Umbilical cord (tissue), 2 donors: ENCODE results near the gene GRID2. TPM values are rescaled to one million over a fixed set of nuclear protein-coding genes. Genes with fewer than 3 reads are reported as not detected.
"Not testable (repeated sequence)": the region's sequence is repeated elsewhere in the genome, so short reads cannot be mapped to it uniquely, and the experiment has no call there.

Source experiments
- DNase-seq: peaks from one replicate; pipeline ENCODE4 v3.0.0-alpha.2; 2015; ENCODE audit warnings: low spot score
- total RNA-seq: library from RNA; depleted of rRNA; stranded (reverse); fragments of >200 nt; gene quantifications from one replicate; pipeline ENCODE4 v1.2.3, GENCODE V29; 2014; ENCODE audit warnings: low replicate concordance; ENCODE audit not compliant: insufficient read depth

Gene GRID2
- total RNA-seq, 1 donor from 2014 or later, result 7.9 TPM

DNA sequence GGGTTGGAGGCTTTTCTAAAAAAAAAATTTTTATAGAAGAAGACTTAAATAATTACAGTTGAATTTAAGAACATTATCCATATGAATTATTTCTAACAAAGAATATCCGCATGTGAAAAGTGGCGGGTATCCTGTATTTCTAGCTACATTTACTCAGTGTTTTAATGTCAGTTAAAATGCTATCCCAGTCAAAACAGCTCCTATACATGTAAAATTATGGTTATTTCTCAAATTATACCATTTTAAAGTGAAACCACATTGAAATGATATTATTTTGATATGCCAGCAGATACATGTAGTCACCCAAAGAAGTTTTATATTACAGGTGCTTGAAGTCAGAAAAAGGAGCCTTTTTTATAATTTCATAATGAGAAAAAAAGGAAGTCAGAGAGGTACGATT lies 1356.3 kb downstream of the GRID2 start:
- DNase-seq, result no peak

GRCh38 chr4:93670434-93670833 lies 1366.7 kb downstream of the GRID2 start:
- DNase-seq, result no peak

- DNase-seq, result no peak
These were observed 1367.3 kb downstream of the GRID2 start for GRCh38 chr4:93671093-93671492.

GRCh38 chr4:93676937-93677336 lies 1373.2 kb downstream of the GRID2 start:
- not testable (repeated sequence) for DNase-seq

- DNase-seq, result no peak
These were observed 1380.8 kb downstream of the GRID2 start for GRCh38 chr4:93684571-93684970.

DNA sequence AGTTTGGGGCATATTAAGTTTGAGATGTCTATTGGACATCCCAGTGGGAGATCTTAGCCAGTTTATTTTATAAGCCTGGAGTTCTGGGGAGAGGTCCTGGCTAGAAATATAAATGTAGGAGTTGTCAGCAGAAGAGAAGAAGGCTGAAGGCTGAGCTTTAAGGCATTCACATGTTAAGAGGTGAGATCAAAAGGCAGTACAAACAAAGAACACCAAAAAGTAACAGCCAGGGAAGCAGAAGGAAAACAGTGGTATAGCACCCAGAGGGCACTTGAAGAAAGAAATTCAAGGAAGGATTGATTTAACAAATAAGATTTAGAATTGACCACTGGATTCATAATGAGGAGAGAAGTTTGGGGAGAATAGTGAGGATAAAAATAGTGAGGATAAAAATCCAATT lies 1383.5 kb downstream of the GRID2 start:
- DNase-seq, result no peak

DNA sequence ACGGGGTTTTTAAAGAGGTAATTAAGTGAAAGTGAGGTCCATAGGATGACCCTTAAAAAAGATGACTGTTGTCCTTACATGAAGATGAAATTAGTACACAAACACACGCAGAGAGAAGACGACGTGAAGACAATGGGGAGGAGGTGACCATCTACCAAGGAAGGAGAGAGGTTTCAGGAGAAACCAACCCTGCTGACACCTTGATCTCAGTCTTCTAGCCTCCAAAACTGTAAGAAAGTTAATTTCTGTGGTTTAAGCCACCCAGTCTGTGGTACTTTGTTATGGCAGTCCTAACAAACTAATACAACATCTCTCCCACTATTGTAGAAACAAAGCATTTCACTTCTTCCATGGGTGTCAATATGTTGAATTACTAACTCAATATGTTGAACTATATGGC lies 1385.2 kb downstream of the GRID2 start:
- DNase-seq, result no peak

- DNase-seq, result no peak
These were observed 1389.4 kb downstream of the GRID2 start for GRCh38 chr4:93693141-93693540.

DNA sequence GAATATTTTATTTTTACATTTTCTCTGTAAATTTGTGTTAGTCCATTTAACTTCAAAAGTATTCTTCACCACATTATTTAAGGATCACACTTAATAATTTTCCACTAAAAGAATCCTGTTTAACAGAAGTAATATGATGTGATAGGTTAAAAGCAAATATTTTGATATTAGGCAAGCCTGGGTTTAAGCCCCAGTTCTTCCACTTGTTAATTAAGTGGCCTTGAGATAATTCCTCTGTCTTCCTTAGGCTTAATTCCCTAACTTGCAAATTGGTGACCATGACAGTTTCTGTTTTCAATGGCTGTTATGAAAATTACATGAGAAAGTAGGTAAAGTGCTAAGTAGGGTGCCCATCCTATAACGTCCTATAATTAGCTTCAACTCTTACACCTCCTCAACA lies 1394.9 kb downstream of the GRID2 start:
- DNase-seq, result no peak

DNA sequence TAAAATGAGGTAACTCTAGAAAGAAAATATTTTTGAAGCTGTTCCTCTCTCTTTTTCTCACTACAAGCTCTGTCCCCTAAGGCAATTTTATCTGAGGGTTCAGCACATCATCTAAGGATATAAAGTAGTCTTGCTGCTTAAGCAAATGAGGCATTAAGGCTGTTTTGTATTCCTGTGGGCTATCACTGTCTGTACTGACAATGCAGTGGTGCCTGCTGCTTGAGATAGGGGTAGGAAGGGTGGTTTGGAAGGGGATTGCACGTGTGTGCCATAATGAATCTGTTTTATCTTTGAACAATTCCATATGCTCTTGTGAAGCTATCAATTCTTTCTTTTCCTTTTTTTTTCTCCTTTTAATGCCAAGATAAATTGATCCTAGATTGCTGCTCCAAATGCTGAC lies 1396.8 kb downstream of the GRID2 start:
- DNase-seq, result no peak

DNA sequence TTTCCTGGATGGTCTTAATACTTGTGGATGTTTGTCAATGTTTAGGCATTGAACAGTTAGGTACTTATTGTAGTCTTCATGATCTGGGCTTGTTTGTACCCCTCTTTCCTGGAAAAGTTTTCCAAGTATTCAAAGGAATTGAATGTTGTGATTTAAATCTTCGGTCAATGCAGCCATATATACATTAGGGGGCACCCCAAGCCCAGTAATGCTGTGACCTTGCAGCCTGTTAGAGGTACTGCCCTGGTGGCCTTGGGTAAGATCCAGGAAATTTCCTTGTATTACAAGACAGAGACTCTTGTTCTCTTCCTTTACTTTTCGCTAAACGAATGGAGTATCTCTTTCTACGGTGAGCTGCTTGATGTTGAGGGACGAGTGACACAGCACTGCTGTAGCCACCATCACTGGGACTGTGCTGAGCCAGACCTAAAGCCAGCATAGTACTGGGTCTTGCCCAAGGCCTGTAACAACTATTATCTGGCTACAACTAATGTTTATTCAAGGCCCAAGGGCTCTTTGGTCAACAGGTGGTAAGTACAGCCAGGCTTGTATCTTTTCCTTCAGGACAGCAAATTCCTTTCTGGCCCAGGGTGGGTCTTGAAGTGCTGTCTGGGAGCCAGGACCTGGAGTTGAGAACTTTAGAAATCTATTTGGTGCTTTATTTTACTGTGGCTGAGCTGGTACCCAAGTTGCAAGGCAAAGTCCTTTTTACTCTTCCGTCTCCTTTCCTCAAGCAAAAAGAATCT lies 1406.5 kb downstream of the GRID2 start:
- DNase-seq, result no peak

DNA sequence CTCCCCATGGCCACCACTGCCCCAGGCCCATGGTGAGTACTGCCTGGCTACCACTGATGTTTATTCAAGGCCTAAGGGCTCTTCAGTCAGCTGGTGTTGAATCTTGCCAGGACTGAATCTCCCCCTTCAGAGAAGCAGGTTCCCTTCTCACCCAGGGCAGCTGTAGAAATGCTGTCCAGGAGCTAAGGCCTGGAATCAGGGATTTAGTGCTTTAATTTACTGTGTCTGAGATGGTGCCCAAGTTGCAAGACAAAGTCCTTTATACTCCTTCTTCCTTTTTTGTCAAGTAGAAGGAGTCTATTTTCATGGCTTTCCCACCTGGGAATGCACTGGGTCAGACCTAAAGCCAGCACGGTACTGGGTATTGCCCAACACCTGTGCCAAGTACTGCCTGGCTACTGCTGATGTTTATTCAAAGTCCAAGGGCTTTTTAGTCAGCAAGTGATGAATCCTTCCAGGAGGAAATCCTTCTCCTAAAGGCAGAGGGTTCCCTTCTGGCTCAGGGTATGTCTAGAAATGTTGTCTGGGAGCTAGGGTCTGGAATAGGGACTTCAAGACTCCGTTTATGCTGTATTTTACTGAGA lies 1407.2 kb downstream of the GRID2 start:
- no peak for DNase-seq

DNA sequence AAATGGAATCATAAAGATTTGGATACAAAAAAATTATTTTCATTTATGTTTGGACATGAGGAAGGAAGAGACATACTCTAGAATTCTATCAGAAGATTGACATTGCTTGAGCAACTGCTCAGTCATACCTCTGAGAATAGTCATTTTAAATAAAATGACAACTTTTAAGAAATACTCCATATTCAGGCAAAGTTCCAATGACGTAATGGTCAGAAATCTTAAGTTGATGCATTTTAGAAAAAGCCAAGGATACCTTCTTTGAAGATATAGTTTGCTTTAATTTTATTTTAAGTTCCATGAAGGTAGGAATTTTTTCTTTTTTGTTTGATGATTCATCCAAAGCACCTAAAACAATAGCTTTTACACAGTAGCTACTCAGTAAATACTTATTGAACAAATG lies 1414.5 kb downstream of the GRID2 start:
- DNase-seq, result no peak

- DNase-seq, result no peak
These were observed 1415.8 kb downstream of the GRID2 start for GRCh38 chr4:93719552-93719951.

GRCh38 chr4:93722446-93722845 lies 1418.7 kb downstream of the GRID2 start:
- DNase-seq, result no peak

GRCh38 chr4:93730251-93730650 lies 1426.5 kb downstream of the GRID2 start:
- no peak for DNase-seq

GRCh38 chr4:93730760-93731159 lies 1427.0 kb downstream of the GRID2 start:
- DNase-seq, result no peak

DNA sequence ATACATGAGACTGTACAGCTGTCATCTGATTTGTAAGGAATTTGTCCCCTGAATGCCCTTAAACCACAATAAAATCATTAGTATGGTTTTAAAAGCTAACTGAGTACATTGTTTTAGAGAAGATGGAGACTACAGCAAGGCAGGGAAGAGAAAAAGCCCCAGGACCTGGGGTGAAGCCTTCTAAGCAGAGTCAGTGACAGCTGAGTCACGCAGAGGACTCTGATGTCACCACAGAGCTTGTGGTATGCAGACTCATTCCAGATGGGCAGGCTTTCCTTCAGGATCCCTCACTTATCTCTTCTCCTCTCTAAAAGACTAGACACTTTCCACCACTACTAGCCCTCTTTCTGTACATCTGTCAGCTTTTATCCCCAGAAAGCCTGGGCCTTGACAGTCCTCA lies 1427.7 kb downstream of the GRID2 start:
- peak; percentile 63 for DNase-seq

- no peak for DNase-seq
These were observed 1428.7 kb downstream of the GRID2 start for GRCh38 chr4:93732509-93732908.

- no peak for DNase-seq
These were observed 1437.1 kb downstream of the GRID2 start for GRCh38 chr4:93740890-93741289.

GRCh38 chr4:93743022-93743421 lies 1439.3 kb downstream of the GRID2 start:
- DNase-seq, result no peak

GRCh38 chr4:93743635-93744034 lies 1439.9 kb downstream of the GRID2 start:
- DNase-seq, result no peak

GRCh38 chr4:93744961-93745360 lies 1441.2 kb downstream of the GRID2 start:
- no peak for DNase-seq

DNA sequence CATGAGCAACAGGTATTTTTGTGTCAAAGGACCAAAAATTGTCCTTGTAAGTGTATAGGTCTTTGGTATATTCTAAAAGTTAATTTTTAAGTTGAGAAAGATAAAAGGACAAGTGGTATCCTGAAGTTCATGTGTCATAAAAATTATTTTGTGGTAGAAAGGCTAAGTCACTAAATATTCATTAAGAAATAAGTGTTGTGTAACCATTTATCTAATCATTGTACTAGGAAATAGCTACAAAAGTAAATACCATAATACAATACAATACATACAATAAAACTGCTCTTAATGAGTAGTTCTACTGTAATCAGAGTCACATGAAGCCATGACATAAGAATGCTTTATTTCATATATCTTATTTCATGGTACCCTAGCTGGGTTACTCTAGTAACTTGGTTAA lies 1442.3 kb downstream of the GRID2 start:
- DNase-seq, result no peak
